Esophagus squamous epithelium (tissue), 4 donors: ENCODE measurements around the gene CYSLTR1.

Experiments
- CTCF ChIP-seq, 6 experiments: fragments of 450-650 bp in 4 of 6; fragments of 200-600 bp in 2 of 6; sonication (generic) in 2 of 6; IDR thresholded peaks; one replicate each; pipeline ENCODE4 v1.5.1; 2016 to 2019; ENCODE audit warnings: antibody characterized with exemption in 6 of 6, mild to moderate bottlenecking in 4 of 6, moderate library complexity in 4 of 6
- POLR2A ChIP-seq, 4 donors: fragments of 450-650 bp; IDR thresholded peaks; one replicate each; pipeline ENCODE4 v1.6.1; 2017; ENCODE audit warnings: antibody characterized with exemption in 4 of 4, mild to moderate bottlenecking in 4 of 4, moderate library complexity in 3 of 4

- no peak for TF ChIP-seq CTCF (IDR thresholded peaks at IDR 0.05)
- TF ChIP-seq POLR2A (IDR thresholded peaks at IDR 0.05), result no peak
These were observed 4.5 kb downstream of the CYSLTR1 start for GRCh38 chrX:78322863-78323262.
